ENCODE data around the gene MSL2.
"Not testable (repeated sequence)": the region's sequence is repeated elsewhere in the genome, so short reads cannot be mapped to it uniquely, and the experiment has no call there.

MSL2 gene

DNA sequence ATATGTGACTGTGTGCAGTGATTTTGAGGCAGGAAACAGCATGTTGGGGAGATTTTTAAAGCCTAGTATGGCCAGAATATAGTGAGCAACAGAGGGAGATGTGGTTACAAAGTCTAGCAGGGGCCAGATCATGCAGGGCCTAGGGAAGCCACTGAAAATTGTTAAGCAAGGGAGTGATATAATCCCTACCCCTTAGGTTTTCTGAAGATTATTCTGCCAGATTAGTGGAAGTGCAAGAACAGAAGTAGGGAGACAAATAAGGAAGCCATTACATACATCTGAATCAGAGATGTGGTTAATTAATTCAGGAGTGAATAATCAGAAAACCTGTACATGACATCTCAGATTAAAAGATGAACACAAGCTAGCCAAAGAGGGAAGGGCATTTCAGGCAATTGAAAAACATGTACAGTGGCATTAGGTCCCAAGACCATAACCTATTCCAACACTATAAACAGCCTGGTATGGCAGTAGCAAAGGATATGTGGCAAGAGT lies 54.8 kb downstream of the MSL2 start:
- DNase-seq: no peak

DNA sequence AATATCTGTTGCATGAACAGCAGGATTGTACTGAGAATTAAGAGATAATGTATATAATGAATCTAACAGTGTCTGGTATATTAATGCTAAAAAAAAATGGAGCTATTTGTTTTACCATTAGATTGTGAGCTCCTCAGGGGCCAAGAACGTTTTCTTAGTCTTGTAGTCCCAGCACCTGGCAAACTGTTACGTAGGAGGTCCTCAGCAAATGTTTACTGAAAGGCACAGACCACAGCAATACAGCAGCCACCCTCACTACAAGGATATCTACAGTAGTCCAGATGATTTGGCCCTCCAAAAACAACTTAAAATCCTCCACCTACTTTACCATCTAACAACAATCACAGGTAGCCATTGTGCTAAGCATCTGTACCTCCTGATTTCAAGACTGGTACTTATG lies 59.7 kb downstream of the MSL2 start:
- DNase-seq: no peak

DNA sequence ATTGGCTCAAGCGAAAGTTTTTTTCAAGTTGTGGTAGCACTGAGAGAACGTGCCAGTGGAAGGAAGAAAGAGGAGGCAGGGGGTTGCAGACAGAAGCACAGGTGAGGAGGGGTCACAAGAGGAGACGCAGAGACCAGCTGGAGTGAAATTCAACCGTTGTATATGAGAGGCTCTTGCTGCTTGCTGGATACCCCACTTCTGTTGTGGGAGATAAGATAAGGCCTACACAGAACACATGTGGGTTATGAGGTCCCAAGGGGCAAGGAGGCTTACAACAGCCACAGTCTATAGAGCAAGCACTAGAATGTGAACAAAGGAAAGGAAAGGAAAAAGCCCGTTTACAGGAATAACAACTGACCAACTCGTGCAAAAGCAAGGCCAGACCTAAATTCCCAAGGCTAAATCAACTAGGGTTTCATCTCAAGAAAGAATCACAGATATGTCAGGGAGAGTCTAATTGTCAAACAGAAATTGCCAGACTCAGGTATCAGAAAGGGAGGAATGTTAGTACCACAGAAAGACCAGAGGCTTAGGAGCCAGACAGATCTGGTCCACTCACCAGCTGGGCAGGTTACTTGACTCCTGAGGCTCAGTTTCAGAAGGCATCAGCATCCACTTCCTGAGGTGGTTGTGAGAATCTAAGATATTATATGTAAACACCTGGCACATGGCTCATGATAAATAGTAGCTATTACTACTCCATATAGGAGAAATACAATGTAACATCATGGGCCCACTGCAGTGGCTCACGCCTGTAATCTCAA lies 60.9 kb downstream of the MSL2 start:
- no peak for DNase-seq

DNA sequence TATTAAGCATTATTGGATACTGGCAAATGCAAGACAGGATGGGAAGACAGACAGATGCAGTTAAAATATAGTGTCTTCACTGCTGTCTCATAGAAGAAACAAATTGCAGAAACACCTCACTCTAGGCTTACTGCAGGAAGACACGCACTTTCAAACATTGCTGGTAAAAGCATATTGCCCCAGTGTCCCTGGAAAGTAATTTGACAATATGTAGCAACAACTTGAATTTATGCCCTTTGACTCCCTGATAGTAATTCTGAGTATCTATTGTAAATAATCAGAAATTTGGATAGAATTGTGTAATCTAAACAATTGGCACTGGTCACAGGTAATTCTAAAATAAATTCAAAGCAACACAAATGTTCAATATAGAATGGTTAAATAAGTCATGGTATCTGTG lies 62.0 kb downstream of the MSL2 start:
- no peak for DNase-seq

DNA sequence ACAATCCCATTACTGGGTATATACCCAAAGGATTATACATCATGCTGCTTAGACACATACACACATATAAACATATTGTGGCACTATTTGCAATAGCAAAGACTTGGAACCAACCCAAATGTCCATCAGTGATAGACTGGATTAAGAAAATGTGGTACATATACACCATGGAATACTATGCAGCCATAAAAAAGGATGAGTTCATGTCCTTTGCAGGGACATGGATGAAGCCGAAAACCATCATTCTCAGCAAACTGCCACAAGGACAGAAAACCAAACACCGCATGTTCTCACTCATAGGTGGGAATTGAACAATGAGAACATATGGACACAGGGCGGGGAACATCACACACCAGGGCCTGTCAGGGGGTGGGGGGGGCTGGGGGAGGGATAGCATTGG lies 64.5 kb downstream of the MSL2 start:
- DNase-seq: not testable (repeated sequence)

DNA sequence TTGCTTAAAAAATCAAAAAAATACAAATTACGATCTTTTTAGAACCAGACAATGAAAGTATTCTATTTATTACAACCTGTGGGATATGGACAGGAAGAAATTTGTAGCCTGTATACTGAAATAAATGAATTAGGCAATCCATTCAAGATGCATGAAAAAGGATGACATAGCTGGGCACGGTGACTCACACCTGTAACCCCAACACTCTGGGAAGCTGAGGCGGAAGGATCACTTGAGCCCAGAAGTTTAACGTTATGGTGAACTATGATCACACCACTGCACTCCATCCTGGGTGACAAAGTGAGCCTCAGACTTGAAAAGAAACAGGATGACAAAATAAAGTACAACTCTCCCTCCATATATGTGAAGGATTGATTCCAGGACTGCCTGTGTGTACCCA lies 74.1 kb downstream of the MSL2 start:
- no peak for DNase-seq

DNA sequence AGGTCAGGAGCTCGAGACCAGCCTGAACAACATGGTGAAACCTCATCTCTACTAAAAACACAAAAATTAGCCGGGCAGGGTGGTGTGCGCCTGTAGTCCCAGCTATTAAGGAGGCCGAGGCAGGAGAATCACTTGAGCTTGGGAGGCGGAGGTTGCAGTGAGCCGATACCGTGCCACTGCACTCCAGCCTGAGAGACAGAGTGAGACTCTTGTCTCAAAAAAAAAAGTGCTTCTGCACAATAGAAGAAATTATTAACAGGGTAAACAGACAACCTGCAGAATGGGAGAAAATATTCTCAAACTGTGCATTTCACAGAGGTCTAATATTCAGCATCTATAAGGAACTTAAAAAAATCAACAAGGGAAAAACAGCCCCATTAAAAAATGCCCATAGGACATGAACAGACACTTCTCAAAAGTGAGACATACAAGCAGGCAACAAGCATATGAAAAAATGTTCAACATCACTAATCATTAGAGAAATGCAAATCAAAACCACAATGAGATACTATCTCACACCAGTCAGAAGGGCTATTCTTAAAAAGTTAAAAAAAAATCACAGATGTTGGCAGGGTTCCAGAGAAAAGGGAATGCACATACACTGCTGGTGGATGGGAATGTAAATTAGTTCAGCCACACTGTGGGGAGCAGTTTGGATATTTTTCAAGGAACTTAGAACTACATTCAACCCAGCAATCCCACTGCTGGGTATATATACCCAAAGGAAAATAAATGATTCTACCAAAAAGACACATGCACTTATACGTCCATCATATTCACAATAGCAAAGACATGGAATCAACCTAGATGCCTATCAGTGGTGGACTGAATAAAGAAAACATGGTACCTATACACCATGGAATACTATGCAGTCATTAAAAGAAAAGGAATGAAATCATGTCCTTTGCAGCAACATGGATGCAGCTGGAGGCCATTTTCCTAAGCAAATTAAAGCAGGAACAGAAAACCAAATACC lies 75.5 kb downstream of the MSL2 start:
- DNase-seq: no peak

DNA sequence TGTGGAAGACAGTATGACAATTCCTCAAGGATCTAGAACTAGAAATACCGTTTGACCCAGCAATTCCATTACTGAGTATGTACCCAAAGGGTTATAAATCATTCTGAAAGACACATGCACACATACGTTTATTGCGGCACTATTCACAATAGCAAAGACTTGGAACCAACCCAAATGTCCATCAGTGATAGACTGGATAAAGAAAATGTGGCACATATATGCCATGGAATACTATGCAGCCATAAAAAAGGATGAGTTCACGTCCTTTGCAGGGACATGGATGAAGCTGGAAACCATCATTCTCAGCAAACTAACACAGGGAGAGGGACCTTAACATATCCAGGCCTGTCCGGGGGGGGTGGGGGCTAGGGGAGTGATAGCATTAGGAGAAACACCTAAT lies 76.4 kb downstream of the MSL2 start:
- not testable (repeated sequence) for DNase-seq

DNA sequence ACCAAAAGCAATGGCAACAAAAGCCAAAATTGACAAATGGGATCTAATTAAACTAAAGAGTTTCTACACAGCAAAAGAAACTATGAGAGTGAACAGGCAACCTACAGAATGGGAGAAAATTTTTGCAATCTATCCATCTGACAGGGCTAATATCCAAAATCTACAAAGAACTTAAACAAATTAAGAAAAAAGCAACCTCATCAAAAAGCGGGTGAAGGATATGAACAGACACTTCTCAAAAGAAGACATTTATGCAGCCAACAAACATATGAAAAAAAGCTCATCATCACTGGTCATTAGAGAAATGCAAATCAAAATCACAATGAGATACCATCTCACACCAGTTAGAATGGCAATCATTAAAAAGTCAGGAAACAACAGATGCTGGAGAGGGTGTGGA lies 76.8 kb downstream of the MSL2 start:
- not testable (repeated sequence) for DNase-seq

DNA sequence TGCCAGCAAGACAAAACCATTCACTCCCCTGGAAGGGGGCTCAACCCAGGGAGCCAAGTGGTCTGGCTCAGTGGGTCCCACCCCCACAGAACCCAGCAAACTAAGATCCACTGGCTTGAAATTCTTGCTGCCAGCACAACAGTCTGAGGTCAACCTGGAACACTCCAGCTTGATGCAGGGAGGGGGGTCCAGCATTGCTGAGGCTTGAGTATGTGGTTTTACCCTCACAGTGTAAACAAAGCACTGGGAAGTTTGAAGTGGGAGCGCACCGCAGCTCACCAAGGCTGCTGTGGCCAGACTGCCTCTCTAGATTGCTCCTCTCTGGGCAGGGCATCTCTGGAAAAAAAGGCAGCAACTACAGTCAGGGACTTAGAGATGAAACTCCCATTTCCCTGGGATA lies 81.7 kb downstream of the MSL2 start:
- DNase-seq: no peak

DNA sequence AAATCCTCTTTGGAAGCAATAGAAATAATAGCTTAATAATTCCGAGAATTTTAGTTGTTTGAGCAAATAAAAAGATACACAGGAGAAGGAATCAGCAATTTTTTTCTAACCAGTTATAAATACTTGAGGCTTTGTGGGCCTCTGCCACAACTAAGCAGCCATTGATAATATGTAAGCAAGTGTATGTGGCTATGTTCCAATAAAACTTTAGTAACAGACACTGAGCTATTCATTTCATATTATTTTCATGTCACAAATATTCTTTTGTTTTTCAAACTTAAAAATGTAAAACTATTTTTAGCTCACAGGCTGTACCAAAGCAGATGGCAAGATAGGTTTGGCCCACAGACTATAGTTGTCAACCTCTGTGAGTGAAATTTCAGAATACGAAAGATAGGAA lies 85.7 kb downstream of the MSL2 start:
- DNase-seq: no peak

DNA sequence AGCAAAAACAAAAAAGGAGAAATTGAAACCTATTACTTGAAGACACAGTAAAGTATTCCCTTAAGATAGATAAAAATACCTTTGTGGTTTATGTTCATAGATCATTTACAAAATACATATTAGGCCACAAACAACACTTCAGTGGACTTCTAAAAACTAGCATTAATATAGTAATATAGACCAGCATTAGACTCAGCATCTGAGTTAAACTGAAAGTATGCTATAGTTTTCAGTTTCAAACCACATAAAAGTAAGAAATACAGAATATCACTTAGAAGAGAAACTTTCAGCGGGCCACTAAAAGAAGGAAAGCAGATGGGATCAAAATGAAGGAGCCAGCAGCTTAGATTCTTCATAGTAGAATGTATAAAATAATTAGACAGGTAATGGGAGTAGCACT lies 86.6 kb downstream of the MSL2 start:
- DNase-seq: no peak

DNA sequence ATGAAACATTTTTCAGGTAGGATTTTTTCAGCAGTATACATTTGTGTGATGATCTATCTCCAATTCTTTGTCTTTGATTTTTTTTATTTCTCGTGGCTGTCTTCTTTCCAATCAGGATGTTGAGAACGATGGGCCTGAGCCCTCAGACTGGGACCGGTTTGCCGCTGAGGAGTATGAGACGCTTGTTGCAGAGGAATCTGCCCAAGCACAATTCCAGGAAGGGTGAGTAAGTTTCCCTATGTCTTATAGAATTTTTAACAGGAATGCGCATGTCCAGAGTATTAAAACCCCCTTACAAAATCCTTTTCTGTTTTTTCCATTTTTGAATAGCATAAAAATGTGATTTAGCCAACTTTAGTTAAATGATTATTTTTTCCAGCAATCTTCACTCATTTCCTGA lies 90.0 kb downstream of the MSL2 start:
- DNase-seq: no peak

DNA sequence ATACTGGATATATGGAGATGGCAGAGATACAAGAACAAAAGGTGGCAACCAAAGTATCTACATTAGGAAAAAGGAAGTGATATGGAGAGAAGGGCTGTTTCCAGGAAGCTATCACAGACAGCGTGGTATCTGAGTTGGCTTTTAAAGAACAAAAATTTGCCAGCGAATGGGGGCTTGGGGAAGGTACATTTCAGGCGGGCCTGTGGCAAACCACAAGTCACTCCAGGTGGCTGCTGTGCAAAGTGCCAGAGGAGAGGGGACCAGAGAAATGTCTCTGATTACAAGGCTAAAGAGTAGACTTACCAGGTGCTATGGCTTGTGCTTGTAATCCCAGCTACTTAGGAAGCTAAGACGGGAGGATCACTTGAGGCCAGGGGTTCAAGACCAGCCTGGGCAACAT lies 91.1 kb downstream of the MSL2 start:
- DNase-seq: no peak

All from RPMI8226 (cell line).